Measurements from ENCODE around the gene MROH8. TPM values are rescaled to one million over a fixed set of nuclear protein-coding genes. Genes with fewer than 3 reads are reported as not detected.

MROH8 gene
- total and polyA plus RNA-seq, 2 experiments from 2014 or later = 3.7 to 3.9 TPM

- Histone ChIP-seq H3K4me1 (ENCODE audit: insufficient read depth) (no peaks in the 10 kb centered on the region), H3K9me3 (ENCODE audit: low read depth) (no peaks in the 10 kb centered on the region), H3K27me3 (no peaks in the 10 kb centered on the region), H3K4me3 (no peak overlapping the region), H3K4me2 (no peak overlapping the region), H3K79me2 (no peaks in the 10 kb centered on the region), H3K36me3 (replicated peaks; ENCODE audit: insufficient read depth, low read depth) (no peaks in the 10 kb centered on the region), H3K9me2 (replicated peaks; ENCODE audit: insufficient read depth) (no peaks in the 10 kb centered on the region), H2AFZ (no peak overlapping the region), H3K27ac (no peak overlapping the region), H4K20me1 (ENCODE audit: insufficient read depth, poor library complexity, severe bottlenecking) (no peaks in the 10 kb centered on the region)
- TF ChIP-seq CTCF (IDR thresholded peaks at IDR 0.05; ENCODE audit: poor library complexity) (no peak), EZH2phosphoT487 (IDR thresholded peaks at IDR 0.05; ENCODE audit: low read depth, severe bottlenecking, unreplicated experiment) (no peak), EZH2 (IDR thresholded peaks at IDR 0.05; ENCODE audit: borderline replicate concordance) (no peak)
- WGBS (ENCODE audit: low lambda C conversion rate, missing lambda C conversion rate) = 95% methylated on average over 5 of the region's 5 CpGs
- no peak for DNase-seq (ENCODE audit: low spot score)
These were observed 12.5 kb downstream of the MROH8 start for GRCh38 chr20:37166867-37167266.

GRCh38 chr20:37165031-37165430 lies 14.3 kb downstream of the MROH8 start:
- DNase-seq (ENCODE audit: low spot score) = no peak
- no peak overlapping the region for H2AFZ ChIP-seq
- WGBS (ENCODE audit: low lambda C conversion rate, missing lambda C conversion rate) = 100% methylated on average over 1 of the region's 1 CpG

GRCh38 chr20:37163832-37164554 lies 15.4 kb downstream of the MROH8 start:
- no peaks in the 10 kb centered on the region for H3K9me2 ChIP-seq (replicated peaks; ENCODE audit: insufficient read depth)
- no peaks in the 10 kb centered on the region for H3K27me3 ChIP-seq
- H3K79me2 ChIP-seq = no peaks in the 10 kb centered on the region
- no peak overlapping the region for H3K4me2 ChIP-seq
- no peaks in the 10 kb centered on the region for H3K4me1 ChIP-seq (ENCODE audit: insufficient read depth)
- no peak overlapping the region for H3K27ac ChIP-seq
- H3K9me3 ChIP-seq (ENCODE audit: low read depth) = no peaks in the 10 kb centered on the region
- H4K20me1 ChIP-seq (ENCODE audit: insufficient read depth, poor library complexity, severe bottlenecking) = no peaks in the 10 kb centered on the region
- no peak for DNase-seq (ENCODE audit: low spot score)
- no peak overlapping the region for H3K4me3 ChIP-seq
- TF ChIP-seq EZH2 (IDR thresholded peaks at IDR 0.05; ENCODE audit: borderline replicate concordance) (no peak), EZH2phosphoT487 (IDR thresholded peaks at IDR 0.05; ENCODE audit: low read depth, severe bottlenecking, unreplicated experiment) (no peak)
- H2AFZ ChIP-seq = no peak overlapping the region
- H3K36me3 ChIP-seq (replicated peaks; ENCODE audit: insufficient read depth, low read depth) = no peaks in the 10 kb centered on the region
- WGBS (ENCODE audit: low lambda C conversion rate, missing lambda C conversion rate) = 90% methylated on average over 3 of the region's 4 CpGs

More at GRCh38 chr20:37165031-37165430, 14.3 kb downstream of the MROH8 start:
- H3K9me2 ChIP-seq (replicated peaks; ENCODE audit: insufficient read depth) = no peaks in the 10 kb centered on the region
- H3K36me3 ChIP-seq (replicated peaks; ENCODE audit: insufficient read depth, low read depth) = no peaks in the 10 kb centered on the region
- H3K9me3 ChIP-seq (ENCODE audit: low read depth) = no peaks in the 10 kb centered on the region
- H3K79me2 ChIP-seq = no peaks in the 10 kb centered on the region
- no peak overlapping the region for H3K4me3 ChIP-seq
- no peak overlapping the region for H3K27ac ChIP-seq
- H3K4me1 ChIP-seq (ENCODE audit: insufficient read depth) = no peaks in the 10 kb centered on the region
- H4K20me1 ChIP-seq (ENCODE audit: insufficient read depth, poor library complexity, severe bottlenecking) = no peaks in the 10 kb centered on the region
- H3K4me2 ChIP-seq = no peak overlapping the region
- TF ChIP-seq EZH2 (IDR thresholded peaks at IDR 0.05; ENCODE audit: borderline replicate concordance) = no peak
- no peak for TF ChIP-seq CTCF (IDR thresholded peaks at IDR 0.05; ENCODE audit: poor library complexity)
- no peak for TF ChIP-seq EZH2phosphoT487 (IDR thresholded peaks at IDR 0.05; ENCODE audit: low read depth, severe bottlenecking, unreplicated experiment)
- no peaks in the 10 kb centered on the region for H3K27me3 ChIP-seq

- H3K9me3 ChIP-seq (ENCODE audit: low read depth) = no peaks in the 10 kb centered on the region
- TF ChIP-seq EZH2phosphoT487 (IDR thresholded peaks at IDR 0.05; ENCODE audit: low read depth, severe bottlenecking, unreplicated experiment) (no peak), EZH2 (IDR thresholded peaks at IDR 0.05; ENCODE audit: borderline replicate concordance) (no peak), CTCF (IDR thresholded peaks at IDR 0.05; ENCODE audit: poor library complexity) (no peak)
- no peaks in the 10 kb centered on the region for H3K9me2 ChIP-seq (replicated peaks; ENCODE audit: insufficient read depth)
- H3K4me3 ChIP-seq = no peak overlapping the region
- H3K27me3 ChIP-seq = no peaks in the 10 kb centered on the region
- H4K20me1 ChIP-seq (ENCODE audit: insufficient read depth, poor library complexity, severe bottlenecking) = no peaks in the 10 kb centered on the region
- H3K79me2 ChIP-seq = no peaks in the 10 kb centered on the region
- no peak overlapping the region for H3K4me2 ChIP-seq
- no peak overlapping the region for H3K27ac ChIP-seq
- H2AFZ ChIP-seq = no peak overlapping the region
- H3K4me1 ChIP-seq (ENCODE audit: insufficient read depth) = no peaks in the 10 kb centered on the region
- H3K36me3 ChIP-seq (replicated peaks; ENCODE audit: insufficient read depth, low read depth) = no peaks in the 10 kb centered on the region
- WGBS (ENCODE audit: low lambda C conversion rate, missing lambda C conversion rate) = 88% methylated on average over 6 of the region's 6 CpGs
- DNase-seq (ENCODE audit: low spot score) = no peak
These were observed 16.7 kb downstream of the MROH8 start for GRCh38 chr20:37162646-37163045.
